C4-2B (cell line): ENCODE results near the gene LCMT2.

Experiments used
- CTCF ChIP-seq: fragments of 450-650 bp; conservative IDR thresholded peaks from 2 replicates; pipeline ENCODE4 v1.5.1; 2017; ENCODE audit warnings: mild to moderate bottlenecking
- ZFX ChIP-seq: fragments of 450-650 bp; IDR thresholded peaks from 2 replicates; pipeline ENCODE4 v1.6.1; 2017

- TF ChIP-seq CTCF = no peak
- TF ChIP-seq ZFX = no peak
Measured at GRCh38 chr15:43361313-43361903, 31.0 kb upstream of the LCMT2 start.
